GM12875 (cell line): Measurements from ENCODE around the gene CFAP410.
"Not testable (repeated sequence)": the region's sequence is repeated elsewhere in the genome, so short reads cannot be mapped to it uniquely, and the experiment has no call there.

ENCODE experiments used
- H3K4me3 ChIP-seq: one replicate; pipeline ENCODE4 v1.5.1; 2011; ENCODE audit warnings: low read depth, low read length, control low read depth
- CTCF ChIP-seq: IDR thresholded peaks from 2 replicates; pipeline ENCODE4 v1.5.1; 2011; ENCODE audit warnings: low read depth, mild to moderate bottlenecking, control low read depth, inconsistent platforms, low read length, moderate library complexity, borderline replicate concordance; ENCODE audit not compliant: insufficient read depth

Gene CFAP410

DNA sequence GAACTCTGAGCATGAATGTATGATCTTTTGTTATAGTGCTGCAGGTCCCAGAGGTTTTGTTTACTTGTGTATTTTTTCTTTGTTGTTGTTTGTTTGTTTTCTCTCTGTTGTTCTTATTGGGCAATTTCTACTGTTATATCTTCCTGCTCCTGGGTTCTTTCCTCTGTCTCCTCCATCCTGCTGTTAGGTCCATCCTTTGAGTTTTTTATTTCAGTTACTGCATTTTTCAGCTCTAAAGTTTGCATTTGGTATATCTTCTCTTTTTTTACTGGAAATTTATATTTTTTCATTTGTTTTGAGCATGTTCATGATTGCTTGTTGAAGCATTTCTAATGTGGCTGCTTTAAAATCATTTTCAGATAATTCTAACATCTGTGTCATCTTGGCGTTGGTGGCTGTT is 24.1 kb upstream of the CFAP410 start:
- no peak overlapping the region for H3K4me3 ChIP-seq
- no peak for TF ChIP-seq CTCF

DNA sequence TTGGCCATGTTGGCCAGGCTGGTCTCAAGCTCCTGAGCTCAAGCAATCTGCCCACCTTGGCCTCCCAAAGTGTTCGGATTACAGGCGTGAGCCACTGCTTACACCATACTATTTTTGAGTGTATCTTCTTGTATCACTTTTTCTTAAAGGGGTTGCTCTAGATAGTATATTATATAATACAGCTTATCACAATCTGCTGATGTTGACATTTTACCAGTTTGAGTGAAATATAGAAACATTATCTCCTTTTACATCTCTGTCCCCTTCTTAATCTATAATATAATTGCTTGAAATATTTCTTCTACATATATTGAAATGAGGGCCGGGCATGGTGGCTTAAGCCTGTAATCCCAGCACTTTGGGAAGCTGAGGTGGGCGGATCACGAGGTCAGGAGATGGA is 22.7 kb upstream of the CFAP410 start:
- H3K4me3 ChIP-seq, result not testable (repeated sequence)

GRCh38 chr21:44360159-44360558 is 21.0 kb upstream of the CFAP410 start:
- H3K4me3 ChIP-seq, result no peak overlapping the region
- TF ChIP-seq CTCF, result no peak

GRCh38 chr21:44359396-44359795 is 20.2 kb upstream of the CFAP410 start:
- no peak overlapping the region for H3K4me3 ChIP-seq

GRCh38 chr21:44357064-44357837 is 18.1 kb upstream of the CFAP410 start:
- H3K4me3 ChIP-seq, result no peak overlapping the region
- no peak for TF ChIP-seq CTCF

More at GRCh38 chr21:44359396-44359795, 20.2 kb upstream of the CFAP410 start:
- no peak for TF ChIP-seq CTCF

DNA sequence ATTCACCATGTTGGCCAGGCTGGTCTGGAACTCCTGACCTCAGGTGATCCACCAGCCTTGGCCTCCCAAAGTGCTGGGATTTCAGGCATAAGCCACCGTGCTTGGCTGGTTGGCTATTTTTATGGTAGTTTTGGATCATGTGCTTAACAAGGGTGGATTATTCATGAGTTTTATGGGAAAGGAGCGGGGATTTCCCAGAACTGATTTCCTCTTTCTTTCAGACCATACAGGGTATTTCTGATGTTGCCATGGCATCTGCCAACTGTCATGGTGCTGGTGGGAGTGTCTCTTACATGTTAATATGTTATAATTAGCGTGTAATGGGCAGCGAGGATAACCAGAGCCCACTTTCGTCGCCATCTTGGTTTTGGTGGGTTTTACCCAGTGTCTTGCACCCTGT is 17.4 kb upstream of the CFAP410 start:
- TF ChIP-seq CTCF, result no peak
- no peak overlapping the region for H3K4me3 ChIP-seq

GRCh38 chr21:44356160-44356559 is 17.0 kb upstream of the CFAP410 start:
- H3K4me3 ChIP-seq, result no peak overlapping the region
- no peak for TF ChIP-seq CTCF
